ENCODE measurements around the gene DNAJB6.

The DNAJB6 gene

GRCh38 chr7:157336383-157337315, at the start of gene DNAJB6:
Gene DNAJB6, plus strand, starts transcription at chr7:157337004. Its CDS starts 21,569 bp downstream, at chr7:157358573.
- peak; percentile 75 for DNase-seq (ENCODE audit: low read depth, low spot score)

DNA sequence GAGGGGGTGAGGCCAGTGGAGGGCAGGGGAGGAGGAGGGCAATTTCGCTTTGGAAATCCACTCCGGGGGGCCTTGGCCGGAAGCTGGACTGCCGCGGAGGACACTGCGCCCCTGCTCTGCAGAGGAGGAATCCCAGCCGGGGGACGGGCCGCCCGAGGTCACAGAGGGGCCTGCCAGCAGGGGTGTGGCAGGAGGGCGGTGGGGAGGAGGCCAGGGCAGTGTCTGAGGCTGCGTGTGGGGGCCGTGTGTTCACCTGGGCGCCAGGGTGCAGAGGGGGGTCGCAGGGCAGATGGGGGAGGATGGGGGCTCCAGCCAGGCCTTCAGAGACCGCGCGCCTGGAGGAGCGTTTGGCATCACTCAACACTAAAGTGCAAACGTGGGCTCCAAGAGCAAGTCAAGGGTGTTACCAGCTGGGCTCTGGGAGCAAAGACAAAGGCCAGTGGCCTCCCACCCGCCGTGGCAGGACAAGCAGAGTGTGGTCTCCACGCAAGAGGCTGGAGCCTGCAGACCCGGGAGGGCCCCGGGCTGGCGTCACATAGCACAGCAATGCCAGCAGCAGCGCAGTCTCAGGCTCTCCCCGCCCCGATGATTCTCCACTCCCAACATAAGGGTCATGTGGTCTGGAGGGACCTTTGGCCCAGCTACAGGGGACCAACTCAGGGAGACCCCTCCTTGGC, 45.3 kb upstream of the DNAJB6 start:
- no peak for DNase-seq (ENCODE audit: low read depth, low spot score)

- no peak for DNase-seq (ENCODE audit: low read depth, low spot score)
Measured at GRCh38 chr7:157292258-157292657, 44.5 kb upstream of the DNAJB6 start.

GRCh38 chr7:157292770-157293412, 43.9 kb upstream of the DNAJB6 start:
- DNase-seq (ENCODE audit: low read depth, low spot score): no peak

GRCh38 chr7:157293413-157293788, 43.4 kb upstream of the DNAJB6 start:
- no peak for DNase-seq (ENCODE audit: low read depth, low spot score)

DNA sequence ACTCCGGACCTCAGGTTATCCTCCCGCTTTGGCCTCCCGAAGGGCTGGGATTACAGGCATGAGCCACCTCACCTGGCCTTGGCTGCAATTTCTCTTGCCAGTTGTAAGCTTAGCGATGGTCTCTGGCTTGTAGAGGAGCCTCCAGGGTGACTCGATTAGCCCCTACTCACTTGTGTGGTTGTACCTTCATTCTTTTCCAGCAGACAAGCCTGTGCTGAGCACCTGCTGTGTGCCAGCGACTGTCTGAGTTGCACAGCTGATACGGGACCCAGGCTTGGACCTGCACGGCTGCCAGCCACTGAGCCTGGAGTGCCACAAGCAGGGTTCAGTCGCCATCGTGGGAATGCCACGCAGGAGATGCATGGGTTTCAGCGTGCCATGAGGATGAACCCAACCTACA, 42.0 kb upstream of the DNAJB6 start:
- DNase-seq (ENCODE audit: low read depth, low spot score): no peak

DNA sequence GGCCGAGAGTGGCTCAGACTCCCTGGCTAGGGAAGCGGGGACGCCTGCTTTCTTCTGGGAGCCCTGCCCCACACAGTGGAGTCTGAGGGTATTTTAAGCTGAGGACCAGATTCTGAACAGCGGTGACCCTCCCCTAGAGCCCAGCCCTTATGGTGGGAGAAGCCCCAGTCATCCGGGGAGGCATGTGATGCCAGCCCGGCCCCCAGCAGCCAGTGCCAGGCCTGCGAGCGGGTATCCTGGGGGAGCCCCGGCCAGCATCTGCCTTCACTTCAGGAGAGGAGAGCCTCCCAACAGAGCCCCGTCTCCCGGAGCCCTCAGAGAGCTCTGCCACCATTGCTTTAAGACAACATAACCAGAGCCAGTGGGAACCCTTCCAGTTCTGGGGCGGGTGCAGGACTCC, 41.5 kb upstream of the DNAJB6 start:
- DNase-seq (ENCODE audit: low read depth, low spot score): no peak

GRCh38 chr7:157297185-157297584, 39.6 kb upstream of the DNAJB6 start:
- no peak for DNase-seq (ENCODE audit: low read depth, low spot score)

DNA sequence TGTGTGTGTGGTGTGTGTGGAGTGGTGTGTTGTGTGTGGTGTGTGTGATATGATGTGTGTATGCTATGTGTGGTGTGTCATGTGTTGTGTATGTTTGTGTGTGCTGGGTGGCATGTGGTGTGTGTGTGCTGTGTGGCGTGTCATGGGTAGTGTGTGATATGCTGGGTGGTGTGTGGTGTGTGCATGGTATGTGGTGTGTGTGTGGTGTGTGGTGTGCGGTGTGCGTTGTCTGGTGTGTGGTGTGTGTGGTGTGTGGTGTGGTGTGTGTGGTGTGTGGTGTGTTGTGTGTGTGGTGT, 37.5 kb upstream of the DNAJB6 start:
- no peak for DNase-seq (ENCODE audit: low read depth, low spot score)

- no peak for DNase-seq (ENCODE audit: low read depth, low spot score)
Measured at GRCh38 chr7:157299613-157300368, 37.0 kb upstream of the DNAJB6 start.

- DNase-seq (ENCODE audit: low read depth, low spot score): no peak
Measured at GRCh38 chr7:157300369-157300825, 36.4 kb upstream of the DNAJB6 start.

DNA sequence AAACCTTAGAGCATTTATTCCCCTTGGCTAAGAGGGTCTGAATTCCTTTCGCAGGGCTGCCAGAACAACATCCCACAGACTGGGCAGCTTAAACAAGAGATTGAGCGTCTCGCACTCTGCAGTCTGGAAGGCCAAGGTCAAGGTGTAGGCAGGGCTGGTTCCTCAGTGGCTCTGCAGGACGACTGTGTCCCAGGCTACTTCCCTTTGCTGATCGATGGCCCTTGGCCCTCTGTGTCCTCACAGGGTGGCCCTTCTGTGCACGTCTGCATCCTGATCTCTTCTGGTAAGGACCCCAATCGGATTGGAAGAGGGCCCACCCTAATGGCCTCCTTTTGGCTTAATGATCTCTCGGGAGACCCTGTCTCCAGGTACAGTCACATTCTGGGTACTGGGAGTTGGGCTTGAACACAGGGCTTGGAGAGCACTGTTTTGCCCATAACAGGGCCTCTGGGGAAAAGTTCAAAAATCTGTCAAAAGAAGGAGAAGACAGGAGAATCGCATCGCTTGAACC, 35.1 kb upstream of the DNAJB6 start:
- DNase-seq (ENCODE audit: low read depth, low spot score): no peak

GRCh38 chr7:157306846-157307838, 29.7 kb upstream of the DNAJB6 start:
- no peak for DNase-seq (ENCODE audit: low read depth, low spot score)

- DNase-seq (ENCODE audit: low read depth, low spot score): peak; percentile 98
Measured at GRCh38 chr7:157309988-157310668, 26.7 kb upstream of the DNAJB6 start.

DNA sequence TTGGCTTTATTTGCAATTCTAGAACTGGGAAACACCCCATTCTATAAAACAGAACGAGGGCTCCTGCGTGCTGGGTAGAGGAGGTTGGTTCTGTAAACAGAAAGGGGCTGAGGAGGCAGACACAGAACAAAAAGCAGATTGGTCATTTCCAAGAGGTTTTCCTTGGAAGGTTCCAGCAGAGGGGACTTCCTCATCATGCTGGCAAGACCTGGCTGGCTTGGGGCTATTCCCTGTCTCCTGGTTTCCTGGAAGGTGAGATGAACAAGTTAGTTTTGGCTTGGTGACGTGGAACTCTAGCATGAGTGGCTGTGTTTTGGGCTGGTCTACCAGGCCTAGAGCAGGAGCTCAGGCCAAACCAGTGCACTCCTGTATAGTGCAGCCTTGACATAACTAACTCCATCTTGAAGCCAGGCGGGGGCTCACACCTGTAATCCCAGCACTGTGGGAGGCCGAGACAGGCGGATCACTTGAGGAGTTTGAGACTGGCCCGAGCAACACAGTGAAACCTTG, 26.1 kb upstream of the DNAJB6 start:
- DNase-seq (ENCODE audit: low read depth, low spot score): no peak

- no peak for DNase-seq (ENCODE audit: low read depth, low spot score)
Measured at GRCh38 chr7:157312941-157313340, 23.9 kb upstream of the DNAJB6 start.

DNA sequence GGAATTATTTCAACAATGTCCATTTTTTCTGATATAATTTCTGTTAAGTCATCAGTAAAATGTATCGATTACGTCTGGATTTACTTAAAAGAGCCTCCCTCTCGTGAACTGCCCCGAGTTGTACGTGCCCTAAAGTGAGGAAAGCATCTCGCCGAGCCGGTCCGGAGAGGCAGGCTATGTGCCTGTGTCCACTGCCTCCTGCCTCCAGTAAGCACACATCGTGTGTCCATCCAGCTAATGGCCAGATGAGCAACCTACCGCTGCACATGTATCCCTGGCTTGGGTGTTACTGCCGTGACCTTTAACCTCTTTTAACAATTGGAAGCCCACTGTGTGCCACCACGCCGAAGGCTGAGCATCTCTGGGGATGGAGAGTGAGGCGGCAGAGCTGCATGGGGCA, 23.2 kb upstream of the DNAJB6 start:
- no peak for DNase-seq (ENCODE audit: low read depth, low spot score)

DNA sequence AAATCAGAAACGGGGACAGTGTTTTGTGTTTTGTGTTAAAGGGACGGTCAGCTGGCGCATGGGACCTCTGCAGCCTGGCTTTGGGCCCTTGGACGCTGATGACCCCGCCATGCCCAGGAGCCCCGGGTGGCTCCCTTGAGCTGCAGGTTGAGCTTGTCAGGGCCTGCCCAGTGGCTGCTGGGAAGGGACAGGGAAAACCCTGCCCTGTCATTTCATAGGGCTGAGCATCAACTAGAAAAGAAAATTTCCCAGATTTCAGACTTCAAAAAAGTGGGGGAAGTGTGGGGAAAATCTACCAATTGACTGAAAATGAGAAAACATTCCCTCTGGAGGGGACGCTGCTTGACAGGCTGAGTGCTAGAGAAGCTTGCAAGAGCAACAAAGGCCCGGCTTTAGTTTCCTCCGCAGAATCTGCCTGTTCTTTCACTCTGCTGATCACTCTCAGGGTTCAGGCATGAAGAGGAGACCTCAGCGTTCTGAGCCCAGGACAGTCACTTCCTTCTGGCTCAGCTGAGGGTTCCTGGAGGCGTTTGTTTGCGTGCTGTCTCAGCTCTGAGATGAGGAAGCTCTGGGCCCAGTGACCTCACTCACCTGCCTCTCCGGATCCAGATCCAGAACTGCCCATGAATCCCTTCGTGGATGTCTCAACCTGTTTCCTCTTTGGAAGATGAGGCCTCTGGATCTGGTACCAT, 18.6 kb upstream of the DNAJB6 start:
- DNase-seq (ENCODE audit: low read depth, low spot score): no peak

- no peak for DNase-seq (ENCODE audit: low read depth, low spot score)
Measured at GRCh38 chr7:157320608-157320980, 16.2 kb upstream of the DNAJB6 start.

Measured in iPS DF 19.7 (cell line).